ENCODE results near the gene EDDM13. TPM values are rescaled to one million over a fixed set of nuclear protein-coding genes. Genes with fewer than 3 reads are reported as not detected.

EDDM13 gene
- total and polyA plus RNA-seq, 10 of the 15 experiments (the other 5 are each of a cell fraction or from before 2014, with no cell fraction given) = 0.15 to 0.37 TPM; not detected in 8

DNA sequence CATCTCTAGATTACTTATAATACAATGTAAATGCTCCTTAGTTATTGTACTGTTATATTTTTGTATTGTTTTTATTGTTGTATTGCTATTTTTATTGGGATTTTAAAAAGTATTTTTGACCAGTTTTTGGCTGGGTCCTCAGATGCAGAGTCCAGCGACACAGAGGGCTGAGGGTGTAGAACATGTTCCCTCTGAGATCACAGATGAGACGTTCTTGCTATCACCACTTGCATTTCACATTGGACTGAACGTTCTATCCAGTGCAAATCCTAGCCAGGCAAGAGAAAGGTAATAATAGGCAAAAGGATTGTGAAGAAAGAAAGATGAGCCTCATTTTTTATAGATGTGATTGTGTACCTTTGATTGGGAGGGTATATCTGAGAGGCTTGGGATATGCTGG lies 27.1 kb downstream of the EDDM13 start (continued):
- TF ChIP-seq LARP7 (IDR thresholded peaks at IDR 0.05) (no peak), CREM (IDR thresholded peaks at IDR 0.05; ENCODE audit: low read depth) (no peak)

DNA sequence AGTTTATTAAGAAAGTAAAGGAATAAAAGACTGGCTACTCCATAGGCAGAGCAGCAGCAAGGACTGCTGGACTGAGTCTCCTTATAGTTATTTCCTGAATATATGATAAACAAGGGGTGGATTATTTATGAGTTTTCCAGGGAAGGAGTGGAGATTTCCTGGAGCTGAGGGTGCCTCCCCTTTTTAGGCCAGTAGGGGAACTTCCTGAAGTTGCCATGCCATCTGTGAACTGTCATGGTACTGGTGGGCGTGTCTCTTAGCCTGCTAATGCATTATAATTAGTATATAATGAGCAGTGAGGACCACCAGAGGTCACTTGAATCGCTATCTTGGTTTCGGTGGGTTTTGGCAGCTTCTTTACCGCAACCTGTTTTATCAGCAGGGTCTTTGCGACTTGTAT lies 28.6 kb downstream of the EDDM13 start:
- Histone ChIP-seq H3K27ac (ENCODE audit: control insufficient read depth, insufficient read depth) (no peak overlapping the region), H3K36me3 (ENCODE audit: control insufficient read depth in 2 of 2, insufficient read depth in 2 of 2, low read length in 1 of 2) (peaks cover 0 to 4% of the 10 kb centered on the region in 2 experiments; a peak in 2 of 4 replicates), H3K4me2 (ENCODE audit: control insufficient read depth, insufficient read depth) (no peak overlapping the region), H3K9me3 (replicated peaks; ENCODE audit: control insufficient read depth, insufficient read depth, low read length) (no peaks in the 10 kb centered on the region), H4K20me1 (ENCODE audit: control insufficient read depth, insufficient read depth) (no peaks in the 10 kb centered on the region), H2AFZ (ENCODE audit: control insufficient read depth, low read depth, low read length) (no peak overlapping the region), H3K27me3 (replicated peaks in 1 of 2; ENCODE audit: control insufficient read depth in 2 of 2, insufficient read depth in 2 of 2, low read length in 1 of 2) (no peaks in the 10 kb centered on the region), H3K79me2 (ENCODE audit: control insufficient read depth, insufficient read depth, low read length) (no peaks in the 10 kb centered on the region), H3K4me3 (no peak overlapping the region), H3K9ac (ENCODE audit: control insufficient read depth, insufficient read depth, low read length) (no peak overlapping the region), H3K4me1 (ENCODE audit: control insufficient read depth, insufficient read depth, low read length) (no peaks in the 10 kb centered on the region)
- in situ Hi-C loops (cut with MboI) = no loop called here
- DNase-seq (ENCODE audit: low read depth, low spot score) = no peak
- intact Hi-C loops (cut with micrococcal nuclease; ENCODE audit: unreplicated experiment) = no loop called here
- FAIRE-seq = no peak
- POLR2A ChIA-PET = no interaction called here
- 74% methylated on average over 5 of the region's 5 CpGs for WGBS (ENCODE audit: insufficient coverage, insufficient replicate concordance, low lambda C conversion rate, missing lambda C conversion rate)
- SMC1A ChIA-PET (ENCODE audit: uncharacterized antibody, unreplicated experiment) = no interaction called here
- BruUV-seq (replicated peaks) = no TSS peak
- CTCF ChIA-PET = interaction anchor here (1.5 to 3.7 kb wide), 2 partner anchors 9 to 12 kb away, joined by 4 to 19 read pairs; no protein-coding TSS in a partner anchor
- RAD21 ChIA-PET (ENCODE audit: unreplicated experiment) = no interaction called here
- no peak for ATAC-seq
- TF ChIP-seq SRF (IDR thresholded peaks at IDR 0.05; ENCODE audit: low read depth in 2 of 2, low read length in 2 of 2) (no peak), TCF7 (IDR thresholded peaks at IDR 0.05; ENCODE audit: borderline replicate concordance) (no peak), IKZF2 (IDR thresholded peaks at IDR 0.05) (no peak), SMARCA5 (IDR thresholded peaks at IDR 0.05) (no peak), SMAD1 (IDR thresholded peaks at IDR 0.05; ENCODE audit: low read depth, partially characterized antibody) (no peak), EED (IDR thresholded peaks at IDR 0.05; ENCODE audit: low read depth) (no peak), FOXK2 (IDR thresholded peaks at IDR 0.05) (no peak), ZNF207 (IDR thresholded peaks at IDR 0.05; ENCODE audit: borderline replicate concordance) (no peak), NR2F1 (conservative IDR thresholded peaks at IDR 0.05) (no peak), YBX1 (IDR thresholded peaks at IDR 0.05) (no peak)
- TF ChIP-seq, protein P1, sequence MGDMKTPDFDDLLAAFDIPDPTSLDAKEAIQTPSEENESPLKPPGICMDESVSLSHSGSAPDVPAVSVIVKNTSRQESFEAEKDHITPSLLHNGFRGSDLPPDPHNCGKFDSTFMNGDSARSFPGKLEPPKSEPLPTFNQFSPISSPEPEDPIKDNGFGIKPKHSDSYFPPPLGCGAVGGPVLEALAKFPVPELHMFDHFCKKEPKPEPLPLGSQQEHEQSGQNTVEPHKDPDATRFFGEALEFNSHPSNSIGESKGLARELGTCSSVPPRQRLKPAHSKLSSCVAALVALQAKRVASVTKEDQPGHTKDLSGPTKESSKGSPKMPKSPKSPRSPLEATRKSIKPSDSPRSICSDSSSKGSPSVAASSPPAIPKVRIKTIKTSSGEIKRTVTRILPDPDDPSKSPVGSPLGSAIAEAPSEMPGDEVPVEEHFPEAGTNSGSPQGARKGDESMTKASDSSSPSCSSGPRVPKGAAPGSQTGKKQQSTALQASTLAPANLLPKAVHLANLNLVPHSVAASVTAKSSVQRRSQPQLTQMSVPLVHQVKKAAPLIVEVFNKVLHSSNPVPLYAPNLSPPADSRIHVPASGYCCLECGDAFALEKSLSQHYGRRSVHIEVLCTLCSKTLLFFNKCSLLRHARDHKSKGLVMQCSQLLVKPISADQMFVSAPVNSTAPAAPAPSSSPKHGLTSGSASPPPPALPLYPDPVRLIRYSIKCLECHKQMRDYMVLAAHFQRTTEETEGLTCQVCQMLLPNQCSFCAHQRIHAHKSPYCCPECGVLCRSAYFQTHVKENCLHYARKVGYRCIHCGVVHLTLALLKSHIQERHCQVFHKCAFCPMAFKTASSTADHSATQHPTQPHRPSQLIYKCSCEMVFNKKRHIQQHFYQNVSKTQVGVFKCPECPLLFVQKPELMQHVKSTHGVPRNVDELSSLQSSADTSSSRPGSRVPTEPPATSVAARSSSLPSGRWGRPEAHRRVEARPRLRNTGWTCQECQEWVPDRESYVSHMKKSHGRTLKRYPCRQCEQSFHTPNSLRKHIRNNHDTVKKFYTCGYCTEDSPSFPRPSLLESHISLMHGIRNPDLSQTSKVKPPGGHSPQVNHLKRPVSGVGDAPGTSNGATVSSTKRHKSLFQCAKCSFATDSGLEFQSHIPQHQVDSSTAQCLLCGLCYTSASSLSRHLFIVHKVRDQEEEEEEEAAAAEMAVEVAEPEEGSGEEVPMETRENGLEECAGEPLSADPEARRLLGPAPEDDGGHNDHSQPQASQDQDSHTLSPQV (IDR thresholded peaks at IDR 0.05) = no peak
- TF ChIP-seq, protein P2, sequence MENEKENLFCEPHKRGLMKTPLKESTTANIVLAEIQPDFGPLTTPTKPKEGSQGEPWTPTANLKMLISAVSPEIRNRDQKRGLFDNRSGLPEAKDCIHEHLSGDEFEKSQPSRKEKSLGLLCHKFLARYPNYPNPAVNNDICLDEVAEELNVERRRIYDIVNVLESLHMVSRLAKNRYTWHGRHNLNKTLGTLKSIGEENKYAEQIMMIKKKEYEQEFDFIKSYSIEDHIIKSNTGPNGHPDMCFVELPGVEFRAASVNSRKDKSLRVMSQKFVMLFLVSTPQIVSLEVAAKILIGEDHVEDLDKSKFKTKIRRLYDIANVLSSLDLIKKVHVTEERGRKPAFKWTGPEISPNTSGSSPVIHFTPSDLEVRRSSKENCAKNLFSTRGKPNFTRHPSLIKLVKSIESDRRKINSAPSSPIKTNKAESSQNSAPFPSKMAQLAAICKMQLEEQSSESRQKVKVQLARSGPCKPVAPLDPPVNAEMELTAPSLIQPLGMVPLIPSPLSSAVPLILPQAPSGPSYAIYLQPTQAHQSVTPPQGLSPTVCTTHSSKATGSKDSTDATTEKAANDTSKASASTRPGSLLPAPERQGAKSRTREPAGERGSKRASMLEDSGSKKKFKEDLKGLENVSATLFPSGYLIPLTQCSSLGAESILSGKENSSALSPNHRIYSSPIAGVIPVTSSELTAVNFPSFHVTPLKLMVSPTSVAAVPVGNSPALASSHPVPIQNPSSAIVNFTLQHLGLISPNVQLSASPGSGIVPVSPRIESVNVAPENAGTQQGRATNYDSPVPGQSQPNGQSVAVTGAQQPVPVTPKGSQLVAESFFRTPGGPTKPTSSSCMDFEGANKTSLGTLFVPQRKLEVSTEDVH (IDR thresholded peaks at IDR 0.05; ENCODE audit: low read depth, partially characterized antibody) = no peak
- TF ChIP-seq, protein P3, sequence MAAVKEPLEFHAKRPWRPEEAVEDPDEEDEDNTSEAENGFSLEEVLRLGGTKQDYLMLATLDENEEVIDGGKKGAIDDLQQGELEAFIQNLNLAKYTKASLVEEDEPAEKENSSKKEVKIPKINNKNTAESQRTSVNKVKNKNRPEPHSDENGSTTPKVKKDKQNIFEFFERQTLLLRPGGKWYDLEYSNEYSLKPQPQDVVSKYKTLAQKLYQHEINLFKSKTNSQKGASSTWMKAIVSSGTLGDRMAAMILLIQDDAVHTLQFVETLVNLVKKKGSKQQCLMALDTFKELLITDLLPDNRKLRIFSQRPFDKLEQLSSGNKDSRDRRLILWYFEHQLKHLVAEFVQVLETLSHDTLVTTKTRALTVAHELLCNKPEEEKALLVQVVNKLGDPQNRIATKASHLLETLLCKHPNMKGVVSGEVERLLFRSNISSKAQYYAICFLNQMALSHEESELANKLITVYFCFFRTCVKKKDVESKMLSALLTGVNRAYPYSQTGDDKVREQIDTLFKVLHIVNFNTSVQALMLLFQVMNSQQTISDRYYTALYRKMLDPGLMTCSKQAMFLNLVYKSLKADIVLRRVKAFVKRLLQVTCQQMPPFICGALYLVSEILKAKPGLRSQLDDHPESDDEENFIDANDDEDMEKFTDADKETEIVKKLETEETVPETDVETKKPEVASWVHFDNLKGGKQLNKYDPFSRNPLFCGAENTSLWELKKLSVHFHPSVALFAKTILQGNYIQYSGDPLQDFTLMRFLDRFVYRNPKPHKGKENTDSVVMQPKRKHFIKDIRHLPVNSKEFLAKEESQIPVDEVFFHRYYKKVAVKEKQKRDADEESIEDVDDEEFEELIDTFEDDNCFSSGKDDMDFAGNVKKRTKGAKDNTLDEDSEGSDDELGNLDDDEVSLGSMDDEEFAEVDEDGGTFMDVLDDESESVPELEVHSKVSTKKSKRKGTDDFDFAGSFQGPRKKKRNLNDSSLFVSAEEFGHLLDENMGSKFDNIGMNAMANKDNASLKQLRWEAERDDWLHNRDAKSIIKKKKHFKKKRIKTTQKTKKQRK (IDR thresholded peaks at IDR 0.05; ENCODE audit: low read depth, low read length) = no peak
